ENCODE measurements around the gene C8G.

DNA sequence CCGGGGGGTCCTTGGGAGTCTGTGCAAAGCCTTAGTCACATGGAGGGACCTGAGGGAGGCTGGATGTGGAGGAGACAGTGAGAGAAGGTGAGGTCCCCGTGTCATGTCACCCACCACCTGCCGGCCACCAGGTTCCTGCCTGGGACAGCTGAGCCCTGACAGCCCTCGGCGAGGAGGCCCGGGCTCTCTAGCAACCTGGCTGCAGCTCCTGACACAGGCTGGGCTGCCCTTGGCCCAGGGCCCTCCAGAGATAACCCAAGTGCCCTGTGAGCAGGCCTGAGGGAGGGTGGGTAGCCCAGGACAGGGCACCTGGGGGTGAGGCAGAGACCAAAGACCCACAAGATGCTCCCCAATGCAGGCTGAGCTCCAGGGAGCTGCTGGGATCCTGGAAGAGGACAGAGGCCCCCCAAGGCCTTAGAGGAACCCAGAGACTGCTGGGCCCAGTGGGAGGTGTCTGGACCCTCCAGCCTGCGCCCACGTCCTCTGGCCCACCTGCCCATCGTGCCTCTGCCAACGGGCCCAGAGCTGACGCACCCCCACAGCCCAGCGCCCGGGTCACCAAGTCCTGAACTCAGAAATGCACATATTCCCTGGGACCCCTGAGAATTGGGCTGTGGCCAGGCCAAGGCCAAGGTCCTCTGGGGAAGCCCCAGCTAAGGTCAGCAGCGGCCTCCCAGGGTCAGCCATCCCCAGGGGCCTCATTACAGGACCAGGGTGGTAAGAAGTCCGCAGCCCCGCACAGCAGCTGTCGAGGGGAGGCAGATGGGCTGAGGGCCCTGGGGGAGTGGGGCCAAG lies 23.5 kb downstream of the C8G start:
- TF ChIP-seq CTCF (conservative IDR thresholded peaks at IDR 0.05; ENCODE audit: low read depth, low read length) (no peak), SMC3 (IDR thresholded peaks at IDR 0.05; ENCODE audit: low read depth, low read length) (no peak), POLR2A (IDR thresholded peaks at IDR 0.05; ENCODE audit: low read depth, low read length) (no peak), CEBPB (IDR thresholded peaks at IDR 0.05; ENCODE audit: low read depth, low read length) (no peak), RFX5 (IDR thresholded peaks at IDR 0.05; ENCODE audit: low read depth, low read length) (no peak), MAZ (IDR thresholded peaks at IDR 0.05; ENCODE audit: borderline replicate concordance, low read depth, low read length) (no peak), MXI1 (IDR thresholded peaks at IDR 0.05; ENCODE audit: borderline replicate concordance, low read depth, low read length) (no peak), BHLHE40 (IDR thresholded peaks at IDR 0.05; ENCODE audit: low read depth, low read length) (no peak), FOS (IDR thresholded peaks at IDR 0.05; ENCODE audit: low read depth, low read length) (no peak), RAD21 (IDR thresholded peaks at IDR 0.05; ENCODE audit: low read length) (no peak), USF2 (IDR thresholded peaks at IDR 0.05; ENCODE audit: low read depth, low read length) (no peak)

All from IMR-90 (cell line).